ENCODE measurements around the gene RAD51B. TPM values are rescaled to one million over a fixed set of nuclear protein-coding genes. Genes with fewer than 3 reads are reported as not detected.

Gene RAD51B
- total and polyA plus RNA-seq, 2 experiments from 2014 or later = 10.1 to 18.0 TPM

DNA sequence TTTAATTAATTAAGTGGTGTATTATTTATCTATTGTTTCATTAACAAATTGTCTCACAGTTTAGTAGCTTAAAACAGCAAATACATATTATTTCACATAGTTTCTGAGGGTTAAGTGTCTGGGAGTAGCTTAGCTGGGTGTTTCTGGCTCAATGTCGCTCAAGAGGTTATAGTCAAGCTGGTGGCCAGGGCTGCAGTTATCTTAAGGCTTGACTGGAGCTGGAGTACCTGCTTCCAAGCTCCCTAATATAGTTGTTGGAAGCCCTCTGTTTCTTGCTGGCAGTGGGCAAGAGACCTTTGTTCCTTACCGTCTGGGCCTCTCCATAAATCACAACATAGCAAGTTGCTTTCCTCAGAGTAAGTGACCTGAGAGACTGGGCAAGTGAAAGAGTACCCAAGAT, 66.6 kb downstream of the RAD51B start:
- Histone ChIP-seq H3K27me3 (no peaks in the 10 kb centered on the region), H3K9me3 (ENCODE audit: low read depth) (no peaks in the 10 kb centered on the region), H3K4me2 (no peak overlapping the region), H3K4me1 (ENCODE audit: insufficient read depth) (peaks cover 18% of the 10 kb centered on the region), H3K36me3 (replicated peaks; ENCODE audit: insufficient read depth, low read depth) (no peaks in the 10 kb centered on the region), H3K27ac (no peak overlapping the region), H3K4me3 (no peak overlapping the region), H3K9me2 (replicated peaks; ENCODE audit: insufficient read depth) (no peaks in the 10 kb centered on the region), H3K79me2 (no peaks in the 10 kb centered on the region), H2AFZ (no peak overlapping the region), H4K20me1 (ENCODE audit: insufficient read depth, poor library complexity, severe bottlenecking) (no peaks in the 10 kb centered on the region)
- DNase-seq (ENCODE audit: low spot score) = no peak
- 74% methylated on average over 2 of the region's 2 CpGs for WGBS (ENCODE audit: low lambda C conversion rate, missing lambda C conversion rate)
- TF ChIP-seq EZH2phosphoT487 (IDR thresholded peaks at IDR 0.05; ENCODE audit: low read depth, severe bottlenecking, unreplicated experiment) (no peak), EZH2 (IDR thresholded peaks at IDR 0.05; ENCODE audit: borderline replicate concordance) (no peak)
- TF ChIP-seq, protein P1, sequence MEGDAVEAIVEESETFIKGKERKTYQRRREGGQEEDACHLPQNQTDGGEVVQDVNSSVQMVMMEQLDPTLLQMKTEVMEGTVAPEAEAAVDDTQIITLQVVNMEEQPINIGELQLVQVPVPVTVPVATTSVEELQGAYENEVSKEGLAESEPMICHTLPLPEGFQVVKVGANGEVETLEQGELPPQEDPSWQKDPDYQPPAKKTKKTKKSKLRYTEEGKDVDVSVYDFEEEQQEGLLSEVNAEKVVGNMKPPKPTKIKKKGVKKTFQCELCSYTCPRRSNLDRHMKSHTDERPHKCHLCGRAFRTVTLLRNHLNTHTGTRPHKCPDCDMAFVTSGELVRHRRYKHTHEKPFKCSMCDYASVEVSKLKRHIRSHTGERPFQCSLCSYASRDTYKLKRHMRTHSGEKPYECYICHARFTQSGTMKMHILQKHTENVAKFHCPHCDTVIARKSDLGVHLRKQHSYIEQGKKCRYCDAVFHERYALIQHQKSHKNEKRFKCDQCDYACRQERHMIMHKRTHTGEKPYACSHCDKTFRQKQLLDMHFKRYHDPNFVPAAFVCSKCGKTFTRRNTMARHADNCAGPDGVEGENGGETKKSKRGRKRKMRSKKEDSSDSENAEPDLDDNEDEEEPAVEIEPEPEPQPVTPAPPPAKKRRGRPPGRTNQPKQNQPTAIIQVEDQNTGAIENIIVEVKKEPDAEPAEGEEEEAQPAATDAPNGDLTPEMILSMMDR (IDR thresholded peaks at IDR 0.05; ENCODE audit: poor library complexity) = no peak

DNA sequence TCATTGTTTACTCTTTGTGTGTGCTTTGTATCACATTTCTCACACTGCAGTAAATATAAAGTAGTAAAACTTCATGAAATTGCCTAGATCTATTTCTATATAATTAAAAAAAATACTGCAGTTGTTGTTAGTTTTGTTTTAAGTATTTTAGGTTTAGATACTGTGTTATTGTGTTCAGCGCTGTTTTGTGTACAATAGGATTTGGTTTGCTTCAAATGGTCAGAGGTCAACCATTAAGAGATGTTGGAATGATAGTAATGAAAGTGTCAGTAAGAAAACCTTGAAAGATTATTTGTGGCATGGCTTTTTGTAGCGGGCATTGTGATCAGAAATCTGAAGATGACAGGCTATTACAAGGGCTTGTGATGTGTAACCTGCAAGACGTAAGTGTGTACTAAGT, 67.9 kb downstream of the RAD51B start:
- Histone ChIP-seq H3K27ac (no peak overlapping the region), H3K4me1 (ENCODE audit: insufficient read depth) (peaks cover 18% of the 10 kb centered on the region), H3K9me3 (ENCODE audit: low read depth) (no peaks in the 10 kb centered on the region), H4K20me1 (ENCODE audit: insufficient read depth, poor library complexity, severe bottlenecking) (no peaks in the 10 kb centered on the region), H3K9me2 (replicated peaks; ENCODE audit: insufficient read depth) (no peaks in the 10 kb centered on the region), H3K4me3 (no peak overlapping the region), H3K79me2 (no peaks in the 10 kb centered on the region), H2AFZ (no peak overlapping the region), H3K4me2 (peak overlapping the region; percentile 54), H3K27me3 (no peaks in the 10 kb centered on the region), H3K36me3 (replicated peaks; ENCODE audit: insufficient read depth, low read depth) (no peaks in the 10 kb centered on the region)
- TF ChIP-seq EZH2phosphoT487 (IDR thresholded peaks at IDR 0.05; ENCODE audit: low read depth, severe bottlenecking, unreplicated experiment) (no peak), EZH2 (IDR thresholded peaks at IDR 0.05; ENCODE audit: borderline replicate concordance) (no peak)
- TF ChIP-seq, protein P1 (IDR thresholded peaks at IDR 0.05; ENCODE audit: poor library complexity) = no peak
- WGBS (ENCODE audit: low lambda C conversion rate, missing lambda C conversion rate) = 40% methylated on average over 3 of the region's 3 CpGs
- DNase-seq (ENCODE audit: low spot score) = no peak

DNA sequence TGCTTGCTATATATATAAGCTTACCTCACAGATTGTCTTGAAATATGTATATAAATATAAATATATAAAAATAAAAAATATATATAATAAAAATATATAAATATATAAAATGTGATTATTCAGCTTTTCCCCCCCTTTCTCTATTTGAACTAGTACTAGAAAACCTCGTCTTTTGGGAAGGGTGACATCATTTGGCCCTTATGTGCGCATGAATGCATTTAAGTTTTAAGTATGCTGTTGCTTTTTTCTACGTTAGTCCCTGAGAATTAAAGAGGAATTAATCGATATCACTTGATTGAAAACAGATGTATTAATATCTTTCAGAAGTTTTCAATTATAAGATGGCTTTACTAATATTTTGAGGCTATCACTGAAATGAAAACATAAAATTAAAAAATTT, 69.9 kb downstream of the RAD51B start:
- H3K4me3 ChIP-seq = no peak overlapping the region
- no peak for TF ChIP-seq EZH2 (IDR thresholded peaks at IDR 0.05; ENCODE audit: borderline replicate concordance)
- TF ChIP-seq EZH2phosphoT487 (IDR thresholded peaks at IDR 0.05; ENCODE audit: low read depth, severe bottlenecking, unreplicated experiment) = no peak
- TF ChIP-seq, protein P1 (IDR thresholded peaks at IDR 0.05; ENCODE audit: poor library complexity) = no peak
- H3K4me2 ChIP-seq = no peak overlapping the region
- no peaks in the 10 kb centered on the region for H3K36me3 ChIP-seq (replicated peaks; ENCODE audit: insufficient read depth, low read depth)
- 68% methylated on average over 4 of the region's 4 CpGs for WGBS (ENCODE audit: low lambda C conversion rate, missing lambda C conversion rate)
- no peak overlapping the region for H2AFZ ChIP-seq
- no peaks in the 10 kb centered on the region for H3K79me2 ChIP-seq
- no peak overlapping the region for H3K27ac ChIP-seq
- no peaks in the 10 kb centered on the region for H3K27me3 ChIP-seq
- H3K9me3 ChIP-seq (ENCODE audit: low read depth) = no peaks in the 10 kb centered on the region
- H4K20me1 ChIP-seq (ENCODE audit: insufficient read depth, poor library complexity, severe bottlenecking) = no peaks in the 10 kb centered on the region
- H3K9me2 ChIP-seq (replicated peaks; ENCODE audit: insufficient read depth) = no peaks in the 10 kb centered on the region
- no peak for DNase-seq (ENCODE audit: low spot score)
- H3K4me1 ChIP-seq (ENCODE audit: insufficient read depth) = peaks cover 18% of the 10 kb centered on the region

Data from hepatocyte (in vitro differentiated cells).